Measurements from ENCODE around the gene CSN1S1.

The CSN1S1 gene

GRCh38 chr4:69974631-69975030 lies 43.8 kb downstream of the CSN1S1 start:
- Mint-ChIP-seq H3K4me1 (peaks cover 18% of the 10 kb centered on the region), H3K27me3 (ENCODE audit: low read depth) (no peaks in the 10 kb centered on the region), H3K4me3 (no peak overlapping the region), H3K9me3 (no peaks in the 10 kb centered on the region), H3K27ac (peak overlapping the region in 2 of 3 experiments; percentile 27 to 62), H3K36me3 (ENCODE audit: low read depth) (no peaks in the 10 kb centered on the region)
- TF ChIP-seq, protein P1, sequence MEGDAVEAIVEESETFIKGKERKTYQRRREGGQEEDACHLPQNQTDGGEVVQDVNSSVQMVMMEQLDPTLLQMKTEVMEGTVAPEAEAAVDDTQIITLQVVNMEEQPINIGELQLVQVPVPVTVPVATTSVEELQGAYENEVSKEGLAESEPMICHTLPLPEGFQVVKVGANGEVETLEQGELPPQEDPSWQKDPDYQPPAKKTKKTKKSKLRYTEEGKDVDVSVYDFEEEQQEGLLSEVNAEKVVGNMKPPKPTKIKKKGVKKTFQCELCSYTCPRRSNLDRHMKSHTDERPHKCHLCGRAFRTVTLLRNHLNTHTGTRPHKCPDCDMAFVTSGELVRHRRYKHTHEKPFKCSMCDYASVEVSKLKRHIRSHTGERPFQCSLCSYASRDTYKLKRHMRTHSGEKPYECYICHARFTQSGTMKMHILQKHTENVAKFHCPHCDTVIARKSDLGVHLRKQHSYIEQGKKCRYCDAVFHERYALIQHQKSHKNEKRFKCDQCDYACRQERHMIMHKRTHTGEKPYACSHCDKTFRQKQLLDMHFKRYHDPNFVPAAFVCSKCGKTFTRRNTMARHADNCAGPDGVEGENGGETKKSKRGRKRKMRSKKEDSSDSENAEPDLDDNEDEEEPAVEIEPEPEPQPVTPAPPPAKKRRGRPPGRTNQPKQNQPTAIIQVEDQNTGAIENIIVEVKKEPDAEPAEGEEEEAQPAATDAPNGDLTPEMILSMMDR (IDR thresholded peaks at IDR 0.05; ENCODE audit: unreplicated experiment in 3 of 3), result no peak

GRCh38 chr4:69977582-69977981 lies 46.7 kb downstream of the CSN1S1 start:
- Mint-ChIP-seq H3K9me3 (no peaks in the 10 kb centered on the region), H3K27me3 (ENCODE audit: low read depth) (no peaks in the 10 kb centered on the region), H3K4me1 (peaks cover 18% of the 10 kb centered on the region), H3K27ac (peak overlapping the region in 1 of 3 experiments; percentile 39), H3K36me3 (ENCODE audit: low read depth) (no peaks in the 10 kb centered on the region), H3K4me3 (no peak overlapping the region)
- TF ChIP-seq, protein P1 (IDR thresholded peaks at IDR 0.05; ENCODE audit: unreplicated experiment in 3 of 3), result no peak

GRCh38 chr4:69984030-69984443 lies 53.2 kb downstream of the CSN1S1 start:
- Mint-ChIP-seq H3K36me3 (ENCODE audit: low read depth) (no peaks in the 10 kb centered on the region), H3K27me3 (ENCODE audit: low read depth) (no peaks in the 10 kb centered on the region), H3K4me3 (peak overlapping the region in 1 of 3 experiments; percentile 1), H3K9me3 (no peaks in the 10 kb centered on the region), H3K27ac (peak overlapping the region; percentile 67 to 86 (median 86)), H3K4me1 (peaks cover 9% of the 10 kb centered on the region)
- TF ChIP-seq, protein P1 (IDR thresholded peaks at IDR 0.05; ENCODE audit: unreplicated experiment in 3 of 3), result no peak

GRCh38 chr4:69986663-69987062 lies 55.8 kb downstream of the CSN1S1 start:
- Mint-ChIP-seq H3K9me3 (no peaks in the 10 kb centered on the region), H3K4me1 (peaks cover 9% of the 10 kb centered on the region), H3K36me3 (ENCODE audit: low read depth) (no peaks in the 10 kb centered on the region), H3K27me3 (ENCODE audit: low read depth) (no peaks in the 10 kb centered on the region), H3K27ac (no peak overlapping the region), H3K4me3 (no peak overlapping the region)
- TF ChIP-seq, protein P1 (IDR thresholded peaks at IDR 0.05; ENCODE audit: unreplicated experiment in 3 of 3), result no peak

GRCh38 chr4:69991016-69991415 lies 60.1 kb downstream of the CSN1S1 start:
- H3K27me3 Mint-ChIP-seq (ENCODE audit: low read depth), result no peaks in the 10 kb centered on the region
- no peak overlapping the region for H3K27ac Mint-ChIP-seq
- no peaks in the 10 kb centered on the region for H3K9me3 Mint-ChIP-seq
- no peaks in the 10 kb centered on the region for H3K4me1 Mint-ChIP-seq
- TF ChIP-seq, protein P1 (IDR thresholded peaks at IDR 0.05; ENCODE audit: unreplicated experiment in 3 of 3), result no peak
- H3K4me3 Mint-ChIP-seq, result no peak overlapping the region
- H3K36me3 Mint-ChIP-seq (ENCODE audit: low read depth), result no peaks in the 10 kb centered on the region

DNA sequence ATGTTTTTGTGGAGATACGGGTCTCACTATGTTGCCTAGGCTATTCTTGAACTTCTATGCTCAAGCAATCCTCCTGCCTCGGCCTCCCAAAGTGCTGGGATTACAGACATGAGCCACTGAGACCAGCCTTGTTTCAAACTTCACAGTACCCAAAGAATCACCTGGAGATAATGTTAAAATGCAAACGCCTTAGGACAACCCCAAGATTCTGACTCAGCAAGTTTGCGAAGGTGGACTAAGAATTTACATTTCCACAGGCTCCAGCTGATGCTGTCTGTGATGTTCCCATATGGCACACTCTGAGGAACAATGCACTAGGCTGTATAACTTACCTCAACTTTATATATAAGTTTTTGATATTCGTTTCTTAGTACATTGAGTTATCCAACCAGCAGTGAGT lies 63.9 kb downstream of the CSN1S1 start:
- Mint-ChIP-seq H3K27me3 (ENCODE audit: low read depth) (no peaks in the 10 kb centered on the region), H3K4me3 (no peak overlapping the region), H3K9me3 (no peaks in the 10 kb centered on the region), H3K27ac (no peak overlapping the region), H3K4me1 (no peaks in the 10 kb centered on the region), H3K36me3 (ENCODE audit: low read depth) (no peaks in the 10 kb centered on the region)
- TF ChIP-seq, protein P1 (IDR thresholded peaks at IDR 0.05; ENCODE audit: unreplicated experiment in 3 of 3), result no peak

All from nephron (organoid).